Stimulated activated CD4-positive, alpha-beta T cell treated with anti-CD3 and anti-CD28 coated beads, Interleukin-2, amount 100 ng/mL, for 48 hours (primary cell): Measurements from ENCODE around the gene NR3C1.

Source experiments
- DNase-seq, 2 donors: peaks; one replicate each; pipeline ENCODE4 v3.0.0-alpha.2; 2020

Gene NR3C1

DNA sequence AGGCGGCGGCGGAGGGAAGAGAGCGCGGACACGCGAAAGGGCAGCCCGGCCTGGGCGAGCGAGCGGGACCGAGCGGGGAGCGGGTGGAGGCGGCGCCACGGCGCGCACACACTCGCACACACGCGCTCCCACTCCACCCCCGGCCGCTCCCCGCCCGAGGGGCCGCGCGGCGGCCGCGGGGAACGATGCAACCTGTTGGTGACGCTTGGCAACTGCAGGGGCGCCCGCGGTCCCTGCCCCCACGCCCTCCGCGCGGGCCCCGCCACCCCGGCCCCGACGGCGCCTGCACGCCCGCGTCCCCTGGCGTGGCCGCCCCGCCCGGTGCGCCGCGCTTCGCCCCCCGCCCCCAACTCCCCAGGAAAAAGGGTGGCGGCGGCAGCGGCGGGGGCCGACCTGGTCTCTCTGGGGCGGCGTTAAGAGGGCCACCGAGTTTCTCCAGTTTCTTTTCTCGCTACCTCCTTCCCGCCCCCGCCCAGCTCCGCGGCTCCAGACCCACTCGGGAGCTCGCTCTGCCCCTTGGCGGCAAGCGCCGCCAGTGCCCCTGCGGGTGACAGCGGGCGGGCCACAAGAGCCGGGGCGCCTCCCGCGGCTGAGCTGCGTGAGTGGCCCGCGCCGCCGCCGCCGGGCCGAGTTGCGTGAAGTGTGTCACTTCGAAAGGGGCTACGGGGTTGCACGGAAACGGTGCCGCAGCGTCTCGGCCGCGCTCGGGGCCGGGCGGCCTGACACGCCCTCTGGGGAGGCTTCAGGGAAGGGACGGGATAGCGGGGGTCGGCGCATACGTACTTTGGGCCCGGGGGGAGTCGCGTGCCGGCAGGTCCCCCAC lies at the start of gene NR3C1:
NR3C1 (minus strand) TSS at position 94 of the 823 bp plus-strand sequence. CDS start 2,847 bp downstream, outside the sequence.
- peak; percentile 66 to 77 for DNase-seq

DNA sequence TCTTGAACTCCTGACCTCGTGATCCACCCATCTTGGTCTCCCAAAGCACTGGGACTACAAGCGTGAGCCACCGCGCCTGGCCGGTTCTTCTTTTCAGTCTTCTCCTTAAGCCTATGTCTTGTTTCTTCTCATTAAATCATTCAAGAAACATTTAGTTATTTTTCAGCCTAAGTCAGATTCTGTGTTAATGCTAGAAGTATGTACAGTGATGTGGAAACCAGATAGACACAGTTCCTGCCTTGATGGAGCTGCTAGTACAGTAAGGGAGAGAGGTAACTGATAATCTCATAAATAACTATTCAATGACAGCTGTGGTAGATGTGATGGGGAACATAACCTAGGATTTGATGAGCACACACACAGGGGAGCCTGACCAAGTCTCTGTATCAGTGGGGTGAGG lies 46.3 kb upstream of the NR3C1 start:
- DNase-seq = no peak

GRCh38 chr5:143448518-143448917 lies 45.0 kb upstream of the NR3C1 start:
- DNase-seq = peak in 1 of 2 donors; percentile 23

DNA sequence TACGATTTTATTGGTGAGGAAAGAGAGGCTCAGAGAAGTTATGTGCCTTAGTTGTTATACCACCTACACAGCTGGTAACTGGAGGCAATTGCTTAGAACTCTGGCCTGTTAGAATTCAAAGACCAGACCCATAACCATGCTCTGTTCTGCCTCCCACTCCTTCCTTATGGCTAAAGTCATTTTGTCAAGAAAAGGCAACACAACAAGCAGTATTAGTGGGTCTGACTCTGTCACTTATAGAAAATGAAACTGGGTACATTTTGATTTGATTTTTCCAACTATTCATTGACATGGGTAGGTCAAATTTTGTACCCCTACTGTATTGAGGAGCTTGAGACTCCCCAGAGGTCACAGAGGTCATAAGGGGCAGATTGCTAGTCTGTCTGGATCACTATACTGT lies 44.5 kb upstream of the NR3C1 start:
- DNase-seq = no peak

DNA sequence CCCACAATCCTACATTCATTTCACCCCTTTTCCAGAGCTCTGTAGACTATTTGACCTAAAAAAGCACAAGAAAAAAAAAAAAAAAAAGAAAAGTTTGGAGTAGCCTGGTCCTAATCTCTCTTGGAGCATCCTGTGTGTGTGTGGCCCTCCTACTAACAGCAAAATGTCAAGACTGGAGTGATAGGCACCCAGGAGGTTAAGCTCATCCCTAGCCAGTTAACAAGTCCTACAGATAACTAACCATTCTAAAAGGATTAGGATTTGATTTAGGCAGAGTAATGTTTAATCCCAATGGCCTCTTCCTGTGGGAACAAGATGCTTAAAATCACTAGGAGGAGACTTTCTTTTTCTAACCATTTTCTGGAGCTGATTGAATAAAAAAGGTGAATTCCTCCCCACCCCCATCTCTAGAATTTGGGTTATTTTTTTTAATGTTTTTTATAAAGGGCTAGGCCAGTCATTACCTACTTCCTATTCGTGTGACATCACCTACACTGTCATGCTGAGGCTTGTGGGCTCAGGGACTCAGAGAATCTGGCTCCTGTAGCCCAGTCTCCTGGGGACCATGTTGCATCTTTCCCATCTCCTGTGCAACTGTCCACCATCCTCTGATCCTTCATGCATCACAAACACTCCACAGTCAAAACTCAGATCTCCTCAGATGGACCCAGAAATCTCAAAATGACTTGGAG lies 43.2 kb upstream of the NR3C1 start:
- no peak for DNase-seq

GRCh38 chr5:143445776-143446175 lies 42.3 kb upstream of the NR3C1 start:
- DNase-seq = no peak

GRCh38 chr5:143443330-143443729 lies 39.8 kb upstream of the NR3C1 start:
- DNase-seq = no peak

DNA sequence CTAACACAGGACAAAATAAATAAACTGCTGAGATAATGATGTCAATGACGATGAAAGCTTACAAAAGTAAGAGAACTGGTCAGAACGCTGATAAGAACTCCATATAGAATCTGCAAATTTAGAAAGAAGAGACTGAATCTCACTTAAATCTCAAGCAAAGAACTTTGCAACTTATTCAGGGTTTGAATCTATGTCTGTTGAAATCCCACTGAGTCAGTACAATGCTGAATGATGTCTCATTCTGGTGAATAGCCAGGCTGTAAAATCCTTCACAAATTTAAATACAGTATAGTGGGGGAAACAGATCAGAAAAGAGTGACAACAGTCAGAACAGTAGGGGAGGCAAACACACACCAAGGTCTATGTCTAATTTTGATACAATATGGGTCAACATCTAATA lies 38.9 kb upstream of the NR3C1 start:
- DNase-seq = no peak

- DNase-seq = no peak
Observed at GRCh38 chr5:143440448-143441115, 37.1 kb upstream of the NR3C1 start.

DNA sequence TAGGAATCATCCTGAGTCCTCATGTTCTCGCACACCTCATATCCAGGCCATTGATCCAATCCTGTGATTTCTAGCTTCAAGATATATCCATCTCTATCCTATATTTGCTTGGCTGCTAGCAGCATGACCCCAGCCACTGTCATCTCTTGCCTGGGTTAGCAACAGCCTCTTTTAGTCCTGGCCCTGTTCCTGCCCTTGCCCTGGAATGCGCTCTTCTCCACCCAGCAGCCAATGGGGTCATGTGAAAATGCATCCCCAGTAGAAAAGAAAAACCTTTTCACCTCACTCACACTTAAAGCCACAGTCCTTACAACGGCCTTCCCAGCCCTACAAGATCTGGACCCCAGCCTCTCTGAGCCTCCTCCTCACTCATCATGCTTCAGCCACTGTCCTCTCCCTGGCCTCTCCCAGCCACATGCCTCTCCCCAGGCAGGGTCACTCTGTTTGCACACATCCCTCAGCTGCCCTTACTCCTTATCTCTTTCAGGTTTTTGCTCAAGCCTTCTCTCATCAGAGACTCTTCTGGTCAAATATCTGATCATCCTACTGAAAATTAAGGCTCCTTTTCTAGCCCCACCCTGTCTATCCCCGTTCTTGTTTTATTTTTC lies 34.3 kb upstream of the NR3C1 start:
- no peak for DNase-seq

- no peak for DNase-seq
Observed at GRCh38 chr5:143436871-143437270, 33.4 kb upstream of the NR3C1 start.

DNA sequence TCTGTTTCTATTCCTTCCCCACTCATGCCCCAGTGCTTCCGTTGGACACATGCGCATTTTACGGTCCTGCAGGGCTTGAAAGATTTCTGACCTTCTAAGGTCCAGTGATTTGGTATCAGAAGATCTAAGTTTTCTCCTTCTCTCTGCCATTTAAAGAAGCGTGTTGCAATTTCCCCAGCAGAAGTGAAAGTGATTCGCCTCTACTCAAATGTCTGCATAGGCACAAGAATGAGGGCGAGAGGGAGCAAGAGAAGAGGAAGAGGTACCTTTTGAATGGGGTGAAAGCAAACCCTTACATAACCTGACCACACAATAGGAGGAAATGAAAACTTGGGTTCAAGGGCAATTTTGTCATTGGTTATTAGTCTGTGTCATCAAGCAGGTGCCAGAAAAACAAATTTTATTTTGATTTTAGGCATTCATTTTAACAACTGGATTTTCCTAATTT lies 31.7 kb upstream of the NR3C1 start:
- no peak for DNase-seq

DNA sequence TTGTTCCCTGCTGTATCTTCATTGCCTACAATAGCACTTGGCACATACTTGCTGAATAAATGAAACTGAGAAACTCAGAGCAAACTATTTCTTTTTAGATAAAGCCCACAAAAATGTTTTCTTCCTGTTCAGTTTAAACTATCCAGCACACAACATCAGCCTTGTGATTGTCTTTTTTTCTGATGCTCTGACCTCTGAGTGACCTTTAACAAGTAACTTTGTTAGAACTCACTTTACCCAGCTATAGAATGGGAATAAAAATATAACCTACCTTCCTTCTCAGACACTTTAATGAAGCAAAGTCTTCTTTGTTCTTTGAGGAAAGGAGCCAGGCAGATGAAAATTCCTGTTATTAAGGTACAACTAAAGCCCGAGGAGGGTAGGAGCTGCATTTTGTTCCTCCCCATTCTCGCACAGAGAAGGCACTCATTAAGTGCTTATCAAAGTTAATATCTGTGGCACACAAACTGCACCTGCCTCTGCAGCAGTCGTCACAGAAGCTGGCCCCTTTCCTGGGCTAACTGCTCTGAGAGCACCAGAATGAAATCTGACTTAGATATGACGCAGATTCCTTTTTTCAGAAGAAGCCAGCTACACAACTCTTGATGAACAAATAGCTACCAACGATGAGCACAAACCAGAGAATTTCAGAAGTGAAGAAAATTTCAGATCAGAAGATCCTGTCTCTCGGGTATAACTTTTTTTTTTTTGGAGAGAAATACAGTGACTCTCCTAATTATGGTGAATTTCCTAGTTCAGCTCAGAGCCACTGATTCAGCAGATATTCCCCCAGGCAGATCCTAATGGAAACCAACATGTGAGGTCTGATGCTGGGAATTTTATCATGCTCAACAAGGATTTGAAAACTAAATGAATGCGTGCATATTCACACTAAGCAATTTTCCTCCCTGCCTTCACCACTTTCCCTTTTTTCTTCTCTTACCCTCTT lies 31.0 kb upstream of the NR3C1 start:
- DNase-seq = peak in 1 of 2 donors; percentile 37

DNA sequence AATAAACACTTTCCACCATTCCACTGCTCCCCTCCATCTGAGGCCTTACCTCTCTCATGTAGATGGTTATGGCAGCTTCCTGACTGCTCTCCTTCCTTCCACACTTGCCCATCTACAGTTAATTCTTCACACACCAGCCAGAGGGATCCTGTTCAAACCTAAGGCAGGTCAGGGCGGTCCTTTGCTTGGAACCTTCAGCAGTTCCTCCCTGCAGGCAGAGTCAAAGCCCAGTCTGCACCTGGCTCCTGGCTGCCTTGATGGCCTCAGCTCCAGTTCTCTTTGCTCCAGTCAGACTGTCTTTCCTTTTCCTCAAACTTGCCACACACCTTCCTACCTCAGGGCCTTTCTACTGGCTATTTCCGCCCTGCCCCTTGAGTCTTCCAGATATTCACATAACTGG lies 30.2 kb upstream of the NR3C1 start:
- no peak for DNase-seq

DNA sequence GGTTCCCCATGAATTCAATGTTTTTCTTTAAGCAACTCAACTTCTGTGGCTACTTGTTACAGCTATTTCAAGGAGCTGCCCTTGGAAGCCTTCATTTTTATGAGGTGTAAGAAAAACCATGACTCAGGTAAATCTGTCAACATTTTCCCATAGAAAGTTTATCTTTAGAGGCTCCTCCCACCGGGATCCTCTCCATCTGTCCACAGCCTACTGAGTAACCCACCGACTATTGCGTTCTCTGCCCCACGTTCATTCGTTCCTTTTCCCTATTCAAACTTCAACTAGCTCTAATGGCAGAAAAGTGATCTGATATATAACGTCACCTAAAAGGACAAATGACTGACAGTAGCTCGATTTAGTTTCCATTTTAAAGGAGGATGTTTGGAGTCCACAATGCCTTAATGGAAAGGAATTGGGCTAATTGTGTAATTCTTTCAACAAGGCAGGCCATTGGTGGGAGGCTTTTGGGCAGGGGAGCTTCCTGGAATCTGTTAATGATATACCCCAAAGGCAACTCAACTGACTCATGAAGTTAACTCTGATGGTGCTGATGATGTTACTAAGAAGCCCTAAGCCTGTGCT lies 29.3 kb upstream of the NR3C1 start:
- DNase-seq = no peak

DNA sequence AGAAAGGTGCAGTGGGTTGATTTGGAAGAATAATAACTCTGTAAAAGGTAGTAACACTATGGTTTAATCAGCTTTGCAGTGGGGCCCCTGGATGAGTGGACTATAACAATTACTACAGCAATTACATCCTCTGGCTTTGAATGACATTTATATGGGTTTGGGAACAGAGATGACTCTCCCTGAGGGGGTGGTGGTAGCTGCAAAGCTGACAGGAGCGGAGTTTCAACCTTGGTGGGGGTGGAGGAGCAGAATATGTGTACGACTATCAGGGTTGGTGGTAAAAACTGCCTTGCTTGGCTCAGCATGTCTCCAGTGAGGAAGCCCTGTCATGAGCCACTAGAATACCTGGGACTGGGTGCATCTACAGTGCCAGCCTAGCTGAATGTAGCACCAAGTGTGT lies 28.3 kb upstream of the NR3C1 start:
- DNase-seq = peak in 1 of 2 donors; percentile 32

GRCh38 chr5:143428738-143429420 lies 25.4 kb upstream of the NR3C1 start:
- no peak for DNase-seq

- no peak for DNase-seq
Observed at GRCh38 chr5:143428155-143428554, 24.7 kb upstream of the NR3C1 start.

DNA sequence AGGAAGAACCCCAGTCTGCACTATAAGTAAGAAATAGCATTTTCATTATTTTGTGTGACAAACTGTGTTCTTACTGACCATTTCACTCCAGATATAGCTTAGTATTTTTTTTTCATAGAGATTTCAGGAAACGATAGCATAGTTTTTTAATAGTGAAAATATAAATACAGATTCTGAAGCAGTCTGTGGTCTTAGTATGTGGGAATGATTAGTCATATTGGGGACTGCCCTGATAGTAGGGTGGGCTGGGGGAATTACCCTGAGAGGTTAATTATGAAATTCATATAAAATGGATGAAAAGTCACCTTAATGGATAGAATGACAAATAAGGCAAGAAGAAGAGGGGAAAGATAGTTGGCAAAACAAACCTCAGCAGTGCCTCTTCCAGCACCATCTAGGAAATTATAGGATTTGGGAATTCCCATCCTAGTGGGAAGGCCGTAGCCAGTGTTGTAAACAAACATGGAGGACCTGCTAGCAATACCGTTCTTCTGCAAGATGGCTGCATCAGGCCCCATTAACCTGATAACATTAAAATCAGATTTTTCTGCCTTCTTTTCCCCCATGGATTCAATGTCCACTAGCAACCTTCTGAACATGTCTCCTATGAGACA lies 23.7 kb upstream of the NR3C1 start:
- no peak for DNase-seq

DNA sequence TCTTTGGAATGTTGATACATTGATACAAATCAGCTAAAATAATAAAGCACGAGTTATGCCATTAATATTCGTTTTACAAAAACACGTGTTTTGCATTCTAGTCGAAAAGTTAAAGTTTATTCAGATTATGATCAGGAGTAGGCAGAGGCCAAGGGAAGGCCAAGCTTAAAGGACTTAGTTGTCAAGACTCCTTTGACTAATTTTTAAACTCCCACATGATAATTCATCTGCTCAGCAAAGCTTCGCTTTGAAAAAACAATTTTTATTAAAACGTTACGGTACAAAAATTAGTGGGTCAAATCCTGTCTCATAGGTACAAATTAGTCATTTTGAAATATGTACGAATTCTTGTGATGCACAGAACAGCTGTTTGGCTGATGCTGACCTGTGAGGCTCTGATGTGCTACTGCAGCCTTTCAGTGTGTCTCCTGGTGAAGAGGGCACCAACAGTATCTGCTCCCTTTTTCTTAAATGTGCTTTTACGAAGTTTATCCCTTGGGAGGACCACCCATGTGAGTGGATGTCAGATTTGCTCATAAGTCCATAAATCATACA lies 23.0 kb upstream of the NR3C1 start:
- no peak for DNase-seq
